K562 (cell line): Measurements from ENCODE around the gene TSHZ1. TPM values are rescaled to one million over a fixed set of nuclear protein-coding genes. Genes with fewer than 3 reads are reported as not detected.

Experiments used
- ATAC-seq: fragments of 200-7000 bp; cut with Tn5 transposase; 3 replicates; pipeline ENCODE4 v1.9.1; 2020; ENCODE audit warnings: moderate library complexity
- BruUV-seq: library from RNA; stranded (reverse); fragments of 400-500 nt; replicated peaks from 2 replicates; lab custom pipeline; 2021; lab: Mats Ljungman, UMichigan
- CTCF ChIA-PET: fragments of 300-600 bp; formaldehyde crosslinking; extraction: SDS; loops from one replicate; lab custom pipeline; 2021; ENCODE audit warnings: low intra/inter-chr PET ratio; lab: Yijun Ruan, JAX
- POLR2A ChIA-PET: fragments of 300-600, 350-650 bp; sonication (Branson Sonifier 250); formaldehyde crosslinking; extraction: SDS; loops from one replicate; lab custom pipeline; 2021; ENCODE audit warnings: antibody characterized with exemption, inconsistent platforms; lab: Yijun Ruan, JAX
- DNase-seq, 4 experiments: peaks; one replicate each; pipeline versions ENCODE4 v3.0.0 to v3.0.0-alpha.2; 2011 to 2018; ENCODE audit warnings: low spot score in 3 of 4, mixed read lengths in 3 of 4; ENCODE audit errors: extremely low read depth in 1 of 4
- FAIRE-seq: peaks from 2 replicates; lab custom pipeline; 2011; peaks lifted over from hg19 to GRCh38; lab: Jason Lieb, UNC
- H2AFZ ChIP-seq: 2 replicates; pipeline ENCODE4 v1.6.0; 2011; ENCODE audit warnings: low read depth, low read length, control low read depth, inconsistent platforms
- H3K27ac ChIP-seq: fragments of 200-600 bp; 3 replicates; pipeline ENCODE4 v1.8.0; 2011; ENCODE audit warnings: low read depth, mild to moderate bottlenecking, control low read depth, inconsistent platforms, low read length, moderate library complexity, mixed read lengths; ENCODE audit errors: extremely low read depth
- H3K27me3 ChIP-seq, 2 experiments: fragments of 300-600 bp in 1 of 2; 2 replicates in 1 of 2; 3 replicates in 1 of 2; pipeline versions ENCODE4 v1.6.0 to v1.8.0; 2011; ENCODE audit warnings: inconsistent platforms in 2 of 2, low read length in 2 of 2, mild to moderate bottlenecking in 1 of 2, mixed read lengths in 1 of 2, moderate library complexity in 1 of 2; ENCODE audit not compliant: control insufficient read depth in 2 of 2, insufficient read depth in 2 of 2
- H3K36me3 ChIP-seq: fragments of 300-600 bp; 3 replicates; pipeline ENCODE4 v1.8.0; 2011; ENCODE audit warnings: mild to moderate bottlenecking, low read length, inconsistent platforms; ENCODE audit not compliant: control insufficient read depth, insufficient read depth
- H3K4me1 ChIP-seq, 2 experiments: fragments of 200-600 bp in 1 of 2; replicated peaks in 1 of 2; 2 replicates in 1 of 2; 3 replicates in 1 of 2; pipeline versions ENCODE4 v1.5.1 to v1.8.0; 2011; ENCODE audit warnings: inconsistent platforms in 2 of 2, low read length in 2 of 2, mild to moderate bottlenecking in 1 of 2, mixed read lengths in 1 of 2, moderate library complexity in 1 of 2; ENCODE audit not compliant: control insufficient read depth in 2 of 2, insufficient read depth in 2 of 2
- H3K4me2 ChIP-seq: 2 replicates; pipeline ENCODE4 v1.6.1; 2011; ENCODE audit warnings: low read length, control low read depth, inconsistent platforms, mixed read lengths; ENCODE audit not compliant: insufficient read depth
- H3K4me3 ChIP-seq: fragments of 200-600 bp; sonication (generic), shearing (Covaris generic); 2 replicates; pipeline ENCODE4 v1.5.1; 2016; ENCODE audit warnings: control low read depth, inconsistent platforms
- H3K79me2 ChIP-seq: fragments of 200-600 bp; 3 replicates; pipeline ENCODE4 v1.8.0; 2011; ENCODE audit warnings: low read length, inconsistent platforms; ENCODE audit not compliant: control insufficient read depth, insufficient read depth
- H3K9ac ChIP-seq, 2 experiments: 2 replicates each; pipeline versions ENCODE4 v1.6.0 to v1.6.1; 2011; ENCODE audit warnings: low read depth in 2 of 2, low read length in 2 of 2, control low read depth in 1 of 2, inconsistent platforms in 1 of 2, mild to moderate bottlenecking in 1 of 2, mixed read lengths in 1 of 2; ENCODE audit not compliant: insufficient read depth in 1 of 2
- H3K9me1 ChIP-seq: one replicate; pipeline ENCODE4 v1.6.0; 2011; ENCODE audit warnings: inconsistent platforms, mild to moderate bottlenecking, low read length, moderate library complexity; ENCODE audit not compliant: control insufficient read depth, insufficient read depth
- H3K9me3 ChIP-seq: replicated peaks from 2 replicates; pipeline ENCODE4 v1.5.1; 2011; ENCODE audit warnings: low read depth, low read length, inconsistent platforms; ENCODE audit not compliant: control insufficient read depth, insufficient read depth
- H4K20me1 ChIP-seq: replicated peaks from 2 replicates; pipeline ENCODE4 v1.6.1; 2011; ENCODE audit warnings: low read length, inconsistent platforms, mixed read lengths; ENCODE audit not compliant: control insufficient read depth, insufficient read depth
- CTCF ChIP-seq, 3 experiments: IDR thresholded peaks in 2 of 3; conservative IDR thresholded peaks in 1 of 3; 2 replicates each; pipeline ENCODE4 v1.5.1; 2011 to 2012; ENCODE audit warnings: low read length in 3 of 3, mild to moderate bottlenecking in 3 of 3, control low read depth in 2 of 3, improper control_type of control experiment in 1 of 3, inconsistent platforms in 1 of 3, low read depth in 1 of 3, mixed read lengths in 1 of 3, moderate library complexity in 1 of 3; ENCODE audit not compliant: insufficient read depth in 2 of 3
- GABPA ChIP-seq: fragments of 200-800 bp; sonication (Bioruptor generic); conservative IDR thresholded peaks from 2 replicates; pipeline ENCODE4 v1.6.1; 2016; ENCODE audit warnings: low read depth, missing genetic modification characterization, missing compliant biosample characterization
- NFIX ChIP-seq: fragments of 250-450 bp; sonication (Bioruptor Pico); IDR thresholded peaks from 2 replicates; pipeline ENCODE4 v1.4.0; 2020; ENCODE audit warnings: low read depth, mild to moderate bottlenecking, moderate library complexity
- NFXL1 ChIP-seq: fragments of 450-650 bp; formaldehyde crosslinking; IDR thresholded peaks from 2 replicates; pipeline ENCODE4 v1.4.0; 2021; ENCODE audit warnings: mild to moderate bottlenecking
- SMC3 ChIP-seq: conservative IDR thresholded peaks from 2 replicates; pipeline ENCODE4 v1.6.1; 2011; ENCODE audit warnings: low read depth, low read length, improper control_type of control experiment; ENCODE audit not compliant: insufficient read depth
- ZBTB40 ChIP-seq, 2 experiments: fragments of 450-650 bp in 1 of 2; sonication (generic) in 1 of 2; formaldehyde crosslinking in 1 of 2; IDR thresholded peaks; 2 replicates each; pipeline versions ENCODE4 v1.7.1 to v1.9.0; 2016 to 2022; ENCODE audit warnings: inconsistent platforms in 1 of 2, mild to moderate bottlenecking in 1 of 2, missing genetic modification reagents in 1 of 2
- ZC3H11A ChIP-seq: IDR thresholded peaks from 2 replicates; pipeline ENCODE4 v1.6.1; 2012; ENCODE audit warnings: low read depth, low read length, improper control_type of control experiment
- ZFP36 ChIP-seq: fragments of 150-350 bp; IDR thresholded peaks from 2 replicates; pipeline ENCODE4 v1.6.1; 2018; ENCODE audit warnings: low read length, low read depth; ENCODE audit not compliant: partially characterized antibody
- WGBS: fragments of 100-300 bp; shearing (Covaris generic); methylation state at CpG from one replicate; pipeline ENCODE4 v1.1.6; 2016; ENCODE audit warnings: low coverage, mixed read lengths; ENCODE audit not compliant: insufficient coverage; ENCODE audit errors: missing lambda C conversion rate; 5-methylcytosine and 5-hydroxymethylcytosine counted together
- in situ Hi-C: fragments of 300-500 bp; cut with MboI; formaldehyde crosslinking; loops from 4 replicates; pipeline ENCODE4 v1.15.0; 2018; ENCODE audit warnings: inconsistent platforms, mixed read lengths
- intact Hi-C: fragments of 100-400 bp; cut with micrococcal nuclease; formaldehyde crosslinking; loops from 2 replicates; pipeline ENCODE4 v1.14.2; 2022
- polyA plus RNA-seq, 8 experiments: library from polyadenylated mRNA; depleted of rRNA in 4 of 8; stranded (reverse) in 5 of 8; unstranded in 3 of 8; fragments of >200 nt; fragmentation: Nextera tagmentation in 2 of 8; fragmentation: Illumina TruSeq in 1 of 8; extraction: Ambion mirVana in 2 of 8; extraction: Trizol in 1 of 8; gene quantifications; 2 replicates each; pipeline versions ENCODE4 v1.2.1 to v1.2.3, GENCODE V29; 2011 to 2014; ENCODE audit warnings: inconsistent platforms in 1 of 8, missing spikeins in 1 of 8
- total RNA-seq, 7 experiments: library from RNA; depleted of rRNA in 6 of 7; stranded (reverse); fragments of >200 nt in 6 of 7; fragmentation: Illumina TruSeq in 2 of 7; extraction: Trizol in 2 of 7; gene quantifications; 2 replicates each; pipeline versions ENCODE4 v1.2.1 to v1.2.3, GENCODE V29; 2011 to 2021; ENCODE audit warnings: low replicate concordance in 1 of 7

The TSHZ1 gene
- total and polyA plus RNA-seq, 9 of the 15 experiments (the other 6 are each of a cell fraction or from before 2014, with no cell fraction given) = 1.1 to 7.2 (median 2.7) TPM

- 0% methylated on average over 10 of the region's 14 CpGs for WGBS
- in situ Hi-C loops (no loop called here), intact Hi-C loops (loop anchor here (10.0 kb wide), 1 partner anchor 313 kb away; no protein-coding TSS in a partner anchor)
- peak overlapping the region; percentile 72 for H3K4me2 ChIP-seq
- no peaks in the 10 kb centered on the region for H3K9me1 ChIP-seq
- H2AFZ ChIP-seq = peak overlapping the region; percentile 81
- peaks cover 20 to 69% of the 10 kb centered on the region in 2 experiments for H3K27me3 ChIP-seq
- H3K4me3 ChIP-seq = peak overlapping the region; percentile 35
- ChIA-PET POLR2A (no interaction called here), CTCF (no interaction called here)
- H3K9ac ChIP-seq = peak overlapping the region in 1 of 2 experiments; percentile 87; a peak in 2 of 4 replicates
- DNase-seq (peak in 2 of 4 experiments; percentile 24 to 46), ATAC-seq (peak; percentile 83), FAIRE-seq (no peak)
- H3K4me1 ChIP-seq = peaks cover 0 to 7% of the 10 kb centered on the region in 2 experiments; a peak in 1 of 5 replicates
- no peak overlapping the region for H3K27ac ChIP-seq
- H3K36me3 ChIP-seq = no peaks in the 10 kb centered on the region
- no peaks in the 10 kb centered on the region for H4K20me1 ChIP-seq
- no peaks in the 10 kb centered on the region for H3K9me3 ChIP-seq
- BruUV-seq = no TSS peak
- no peaks in the 10 kb centered on the region for H3K79me2 ChIP-seq
- TF ChIP-seq CTCF (IDR thresholded peaks at IDR 0.05 in 2 of 3, conservative IDR thresholded peaks at IDR 0.05 in 1 of 3; ENCODE audit: insufficient read depth in 2 of 3, low read depth in 1 of 3, low read length in 3 of 3) = peak in 2 of 3 experiments; percentile 12 to 17; a peak in 1 of 6 replicates
- TF ChIP-seq NFXL1 (CRISPR knock-in tag) = no peak
- TF ChIP-seq GABPA (tag) = peak; percentile 29
- TF ChIP-seq ZC3H11A = no peak
- TF ChIP-seq ZFP36 = peak; percentile 16
- TF ChIP-seq SMC3 = no peak
- no peak for TF ChIP-seq NFIX
- 0 out of 2 replicates have a peak, but pooled peaks have one; percentile 34 for TF ChIP-seq ZBTB40 (IDR thresholded peaks at IDR 0.05)
- TF ChIP-seq ZBTB40 (CRISPR knock-in tag; IDR thresholded peaks at IDR 0.05) = no peak
These were observed 49.2 kb upstream of the TSHZ1 start for GRCh38 chr18:75161256-75162028.
